K562 (cell line): ENCODE measurements around the gene NRXN3. TPM values are rescaled to one million over a fixed set of nuclear protein-coding genes. Genes with fewer than 3 reads are reported as not detected.

Experiments
- ATAC-seq: fragments of 200-7000 bp; cut with Tn5 transposase; 3 replicates; pipeline ENCODE4 v1.9.1; 2020; ENCODE audit warnings: moderate library complexity
- BruUV-seq: library from RNA; stranded (reverse); fragments of 400-500 nt; replicated peaks from 2 replicates; lab custom pipeline; 2021; lab: Mats Ljungman, UMichigan
- CTCF ChIA-PET: fragments of 300-600 bp; formaldehyde crosslinking; extraction: SDS; loops from one replicate; lab custom pipeline; 2021; ENCODE audit warnings: low intra/inter-chr PET ratio; lab: Yijun Ruan, JAX
- POLR2A ChIA-PET: fragments of 300-600, 350-650 bp; sonication (Branson Sonifier 250); formaldehyde crosslinking; extraction: SDS; loops from one replicate; lab custom pipeline; 2021; ENCODE audit warnings: antibody characterized with exemption, inconsistent platforms; lab: Yijun Ruan, JAX
- DNase-seq, 4 experiments: peaks; one replicate each; pipeline versions ENCODE4 v3.0.0 to v3.0.0-alpha.2; 2011 to 2018; ENCODE audit warnings: low spot score in 3 of 4, mixed read lengths in 3 of 4; ENCODE audit errors: extremely low read depth in 1 of 4
- FAIRE-seq: peaks from 2 replicates; lab custom pipeline; 2011; peaks lifted over from hg19 to GRCh38; lab: Jason Lieb, UNC
- H2AFZ ChIP-seq: 2 replicates; pipeline ENCODE4 v1.6.0; 2011; ENCODE audit warnings: low read depth, low read length, control low read depth, inconsistent platforms
- H3K27ac ChIP-seq: fragments of 200-600 bp; 3 replicates; pipeline ENCODE4 v1.8.0; 2011; ENCODE audit warnings: low read depth, mild to moderate bottlenecking, control low read depth, inconsistent platforms, low read length, moderate library complexity, mixed read lengths; ENCODE audit errors: extremely low read depth
- H3K27me3 ChIP-seq, 2 experiments: fragments of 300-600 bp in 1 of 2; 2 replicates in 1 of 2; 3 replicates in 1 of 2; pipeline versions ENCODE4 v1.6.0 to v1.8.0; 2011; ENCODE audit warnings: inconsistent platforms in 2 of 2, low read length in 2 of 2, mild to moderate bottlenecking in 1 of 2, mixed read lengths in 1 of 2, moderate library complexity in 1 of 2; ENCODE audit not compliant: control insufficient read depth in 2 of 2, insufficient read depth in 2 of 2
- H3K36me3 ChIP-seq: fragments of 300-600 bp; 3 replicates; pipeline ENCODE4 v1.8.0; 2011; ENCODE audit warnings: mild to moderate bottlenecking, low read length, inconsistent platforms; ENCODE audit not compliant: control insufficient read depth, insufficient read depth
- H3K4me1 ChIP-seq, 2 experiments: fragments of 200-600 bp in 1 of 2; replicated peaks in 1 of 2; 2 replicates in 1 of 2; 3 replicates in 1 of 2; pipeline versions ENCODE4 v1.5.1 to v1.8.0; 2011; ENCODE audit warnings: inconsistent platforms in 2 of 2, low read length in 2 of 2, mild to moderate bottlenecking in 1 of 2, mixed read lengths in 1 of 2, moderate library complexity in 1 of 2; ENCODE audit not compliant: control insufficient read depth in 2 of 2, insufficient read depth in 2 of 2
- H3K4me2 ChIP-seq: 2 replicates; pipeline ENCODE4 v1.6.1; 2011; ENCODE audit warnings: low read length, control low read depth, inconsistent platforms, mixed read lengths; ENCODE audit not compliant: insufficient read depth
- H3K4me3 ChIP-seq: fragments of 200-600 bp; sonication (generic), shearing (Covaris generic); 2 replicates; pipeline ENCODE4 v1.5.1; 2016; ENCODE audit warnings: control low read depth, inconsistent platforms
- H3K79me2 ChIP-seq: fragments of 200-600 bp; 3 replicates; pipeline ENCODE4 v1.8.0; 2011; ENCODE audit warnings: low read length, inconsistent platforms; ENCODE audit not compliant: control insufficient read depth, insufficient read depth
- H3K9ac ChIP-seq, 2 experiments: 2 replicates each; pipeline versions ENCODE4 v1.6.0 to v1.6.1; 2011; ENCODE audit warnings: low read depth in 2 of 2, low read length in 2 of 2, control low read depth in 1 of 2, inconsistent platforms in 1 of 2, mild to moderate bottlenecking in 1 of 2, mixed read lengths in 1 of 2; ENCODE audit not compliant: insufficient read depth in 1 of 2
- H3K9me1 ChIP-seq: one replicate; pipeline ENCODE4 v1.6.0; 2011; ENCODE audit warnings: inconsistent platforms, mild to moderate bottlenecking, low read length, moderate library complexity; ENCODE audit not compliant: control insufficient read depth, insufficient read depth
- H3K9me3 ChIP-seq: replicated peaks from 2 replicates; pipeline ENCODE4 v1.5.1; 2011; ENCODE audit warnings: low read depth, low read length, inconsistent platforms; ENCODE audit not compliant: control insufficient read depth, insufficient read depth
- H4K20me1 ChIP-seq: replicated peaks from 2 replicates; pipeline ENCODE4 v1.6.1; 2011; ENCODE audit warnings: low read length, inconsistent platforms, mixed read lengths; ENCODE audit not compliant: control insufficient read depth, insufficient read depth
- BRF1 ChIP-seq: IDR thresholded peaks from 3 replicates; pipeline ENCODE4 v1.6.1; 2011; ENCODE audit warnings: borderline replicate concordance, mild to moderate bottlenecking; ENCODE audit not compliant: insufficient read length; ENCODE audit errors: extremely low read depth
- HNRNPH1 ChIP-seq: fragments of 200-400 bp; formaldehyde crosslinking; optimal IDR thresholded peaks from 2 replicates; pipeline ENCODE3; 2017; ENCODE audit warnings: low read depth, mild to moderate bottlenecking, low read length, moderate library complexity
- RB1 ChIP-seq: fragments of 450-650 bp; IDR thresholded peaks from 2 replicates; pipeline ENCODE4 v1.6.1; 2017; ENCODE audit warnings: low read depth, mild to moderate bottlenecking
- RERE ChIP-seq: sonication (generic); formaldehyde crosslinking; IDR thresholded peaks from 2 replicates; pipeline ENCODE4 v1.8.0; 2023; ENCODE audit warnings: missing genetic modification reagents, mild to moderate bottlenecking, borderline replicate concordance
- ZBTB40 ChIP-seq, 2 experiments: fragments of 450-650 bp in 1 of 2; sonication (generic) in 1 of 2; formaldehyde crosslinking in 1 of 2; IDR thresholded peaks; 2 replicates each; pipeline versions ENCODE4 v1.7.1 to v1.9.0; 2016 to 2022; ENCODE audit warnings: inconsistent platforms in 1 of 2, mild to moderate bottlenecking in 1 of 2, missing genetic modification reagents in 1 of 2
- ZKSCAN1 ChIP-seq: fragments of 150-350 bp; IDR thresholded peaks from 2 replicates; pipeline ENCODE4 v1.6.1; 2016; ENCODE audit warnings: low read depth, low read length
- ZNF134 ChIP-seq: fragments of 250-450 bp; sonication (Bioruptor Pico); conservative IDR thresholded peaks from 2 replicates; pipeline ENCODE4 v1.4.0; 2020
- ZNF23 ChIP-seq: fragments of 250-450 bp; sonication (Bioruptor Pico); IDR thresholded peaks from 2 replicates; pipeline ENCODE4 v1.4.0; 2020; ENCODE audit warnings: mild to moderate bottlenecking
- WGBS: fragments of 100-300 bp; shearing (Covaris generic); methylation state at CpG from one replicate; pipeline ENCODE4 v1.1.6; 2016; ENCODE audit warnings: low coverage, mixed read lengths; ENCODE audit not compliant: insufficient coverage; ENCODE audit errors: missing lambda C conversion rate; 5-methylcytosine and 5-hydroxymethylcytosine counted together
- in situ Hi-C: fragments of 300-500 bp; cut with MboI; formaldehyde crosslinking; loops from 4 replicates; pipeline ENCODE4 v1.15.0; 2018; ENCODE audit warnings: inconsistent platforms, mixed read lengths
- intact Hi-C: fragments of 100-400 bp; cut with micrococcal nuclease; formaldehyde crosslinking; loops from 2 replicates; pipeline ENCODE4 v1.14.2; 2022
- polyA plus RNA-seq, 8 experiments: library from polyadenylated mRNA; depleted of rRNA in 4 of 8; stranded (reverse) in 5 of 8; unstranded in 3 of 8; fragments of >200 nt; fragmentation: Nextera tagmentation in 2 of 8; fragmentation: Illumina TruSeq in 1 of 8; extraction: Ambion mirVana in 2 of 8; extraction: Trizol in 1 of 8; gene quantifications; 2 replicates each; pipeline versions ENCODE4 v1.2.1 to v1.2.3, GENCODE V29; 2011 to 2014; ENCODE audit warnings: inconsistent platforms in 1 of 8, missing spikeins in 1 of 8
- total RNA-seq, 7 experiments: library from RNA; depleted of rRNA in 6 of 7; stranded (reverse); fragments of >200 nt in 6 of 7; fragmentation: Illumina TruSeq in 2 of 7; extraction: Trizol in 2 of 7; gene quantifications; 2 replicates each; pipeline versions ENCODE4 v1.2.1 to v1.2.3, GENCODE V29; 2011 to 2021; ENCODE audit warnings: low replicate concordance in 1 of 7

The NRXN3 gene
- total and polyA plus RNA-seq, 9 of the 15 experiments (the other 6 are each of a cell fraction or from before 2014, with no cell fraction given): 0.09 TPM; not detected in 8

- Histone ChIP-seq H3K9ac (no peak overlapping the region), H3K9me1 (no peaks in the 10 kb centered on the region), H2AFZ (no peak overlapping the region), H4K20me1 (no peaks in the 10 kb centered on the region), H3K9me3 (no peaks in the 10 kb centered on the region), H3K79me2 (no peaks in the 10 kb centered on the region), H3K4me2 (no peak overlapping the region), H3K27ac (no peak overlapping the region), H3K36me3 (no peaks in the 10 kb centered on the region), H3K27me3 (no peaks in the 10 kb centered on the region), H3K4me1 (no peaks in the 10 kb centered on the region), H3K4me3 (no peak overlapping the region)
- in situ Hi-C loops: no loop called here
- no peak for DNase-seq
- BruUV-seq: no TSS peak
- intact Hi-C loops: no loop called here
- ATAC-seq: no peak
- no peak for FAIRE-seq
- 0% methylated on average over 1 of the region's 3 CpGs for WGBS
- CTCF ChIA-PET: no interaction called here
- POLR2A ChIA-PET: no interaction called here
- TF ChIP-seq ZNF23 (CRISPR knock-in tag): no peak
- TF ChIP-seq HNRNPH1: no peak
- no peak for TF ChIP-seq RERE (CRISPR knock-in tag)
- TF ChIP-seq BRF1: no peak
- TF ChIP-seq ZNF134 (CRISPR knock-in tag): no peak
- TF ChIP-seq ZBTB40 (IDR thresholded peaks at IDR 0.05): no peak
- TF ChIP-seq ZBTB40 (CRISPR knock-in tag; IDR thresholded peaks at IDR 0.05): no peak
- no peak for TF ChIP-seq ZKSCAN1
- no peak for TF ChIP-seq RB1
Measured at GRCh38 chr14:79764323-79764722, 1594.2 kb downstream of the NRXN3 start.
